NCI-H2029 (cell line): ENCODE measurements around the gene L3MBTL3.

Source experiments
- DNase-seq: peaks from one replicate; lab custom pipeline; 2025; lab: John Stamatoyannopoulos, UW

The L3MBTL3 gene

DNA sequence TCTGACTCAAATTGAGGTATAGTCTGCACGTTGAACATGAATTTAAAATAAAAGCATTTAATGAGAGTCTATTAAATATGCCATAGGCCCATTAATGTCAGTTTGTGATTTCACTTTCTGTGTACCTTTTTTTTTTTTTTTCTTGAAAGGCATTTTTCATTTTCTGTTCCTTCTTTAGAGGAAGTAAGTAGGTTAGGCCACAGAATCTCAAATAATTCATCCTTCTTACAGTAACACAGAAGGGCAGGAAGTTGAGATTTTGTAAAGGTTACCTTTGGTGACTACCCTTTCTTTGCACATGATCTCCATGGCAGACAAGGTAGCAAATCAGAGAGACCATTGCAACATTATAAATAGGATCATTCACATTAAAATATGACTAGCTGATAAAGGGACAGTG lies 9.6 kb downstream of the L3MBTL3 start:
- DNase-seq, result no peak

DNA sequence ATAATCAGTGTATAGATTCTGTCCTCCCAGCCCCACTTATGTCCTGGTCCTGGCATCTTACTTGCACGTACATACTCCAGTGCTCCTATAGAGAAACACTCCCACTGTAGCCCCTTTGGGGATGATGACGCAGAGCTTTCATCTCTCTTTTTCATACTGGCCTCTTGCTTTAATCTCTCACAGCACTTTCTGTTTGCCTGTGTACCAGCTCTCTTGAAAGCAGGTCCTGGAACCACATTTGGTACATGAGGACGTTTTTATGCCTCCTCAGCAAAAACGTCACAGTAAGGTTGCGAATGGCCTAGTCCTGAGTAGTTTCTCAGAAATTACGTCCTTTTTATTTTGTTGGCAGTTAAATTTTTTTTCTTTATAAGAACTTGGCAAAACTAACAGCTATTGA lies 10.8 kb downstream of the L3MBTL3 start:
- no peak for DNase-seq

DNA sequence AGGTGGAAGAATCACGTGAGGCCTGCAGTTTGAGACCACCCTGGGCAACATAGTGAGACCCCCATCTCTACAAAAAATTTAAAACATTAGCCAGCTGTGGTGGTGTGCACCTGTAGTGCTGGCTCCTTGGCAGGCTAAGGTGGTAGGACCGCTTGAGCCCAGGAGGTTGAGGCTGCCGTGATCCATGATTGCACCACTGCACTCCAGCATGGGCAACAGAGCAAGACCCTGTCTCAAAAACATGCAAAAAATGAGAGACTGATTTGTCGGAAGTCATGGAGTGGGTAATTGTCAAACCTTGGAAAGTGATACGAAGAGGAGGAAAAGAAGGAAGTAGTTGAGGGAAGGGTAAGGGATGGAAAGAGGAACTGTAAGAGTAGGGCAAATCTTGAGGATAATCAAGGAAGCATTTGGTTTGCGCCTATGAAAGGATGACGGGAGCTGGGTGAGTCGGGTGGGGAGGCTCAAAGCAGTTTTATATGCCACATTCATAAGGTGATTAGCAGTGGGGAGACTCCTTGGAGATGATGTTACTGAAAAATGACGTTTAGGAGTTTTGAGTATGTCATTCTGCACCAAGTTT lies 14.5 kb downstream of the L3MBTL3 start:
- no peak for DNase-seq

DNA sequence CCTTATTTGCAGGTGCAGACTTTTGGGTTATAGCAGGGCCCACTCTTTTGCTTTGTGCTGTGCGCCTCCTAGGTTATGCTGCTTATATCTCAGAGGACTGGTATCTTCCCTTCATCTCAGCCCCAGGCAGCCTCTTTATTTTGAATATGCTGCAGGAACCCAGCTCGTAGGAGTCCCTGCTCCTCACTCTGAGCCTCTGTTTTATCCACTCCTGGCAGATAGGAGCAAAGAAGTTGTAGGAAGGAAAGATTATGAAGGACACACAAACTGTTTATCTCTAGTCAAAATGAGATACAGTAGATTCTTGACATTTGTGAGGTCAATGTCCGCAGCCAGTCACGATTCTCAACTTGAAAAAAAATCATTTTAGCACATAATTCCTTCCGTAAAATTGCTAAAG lies 15.6 kb downstream of the L3MBTL3 start:
- no peak for DNase-seq

DNA sequence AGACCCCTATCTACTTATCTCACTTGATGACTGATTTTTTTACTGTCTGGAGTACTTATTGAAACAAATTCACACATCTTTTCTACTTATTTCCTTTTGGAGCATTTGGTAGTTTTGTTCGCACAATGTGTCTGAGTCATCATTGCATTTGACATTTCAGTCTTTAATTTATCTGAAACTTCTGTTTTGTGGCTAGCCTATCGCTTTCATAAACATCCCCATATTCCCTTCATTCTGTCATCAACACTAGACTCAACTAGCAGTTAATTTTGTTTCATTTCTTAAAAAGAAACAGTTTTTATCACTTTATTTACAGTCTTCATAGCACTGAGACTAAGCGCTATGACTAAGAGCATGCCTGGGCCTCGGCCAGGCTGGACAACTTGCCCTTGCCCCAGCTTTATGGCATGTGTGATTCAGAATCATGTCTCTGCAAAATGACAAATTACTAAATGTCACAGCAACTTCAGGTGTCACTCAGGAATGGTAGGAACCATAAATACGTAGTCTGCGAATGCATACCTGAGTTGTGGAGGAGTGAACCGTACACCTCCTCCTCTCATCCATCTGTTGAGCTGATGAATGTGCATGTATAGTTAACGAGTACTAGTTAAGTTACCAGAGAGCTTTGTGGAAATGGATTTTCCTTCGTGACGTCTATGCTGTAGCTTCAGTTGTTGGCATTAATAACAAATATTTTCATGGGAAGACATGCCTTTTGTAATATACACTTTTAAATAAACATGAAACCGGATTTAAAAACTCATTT lies 16.2 kb downstream of the L3MBTL3 start:
- DNase-seq, result no peak

DNA sequence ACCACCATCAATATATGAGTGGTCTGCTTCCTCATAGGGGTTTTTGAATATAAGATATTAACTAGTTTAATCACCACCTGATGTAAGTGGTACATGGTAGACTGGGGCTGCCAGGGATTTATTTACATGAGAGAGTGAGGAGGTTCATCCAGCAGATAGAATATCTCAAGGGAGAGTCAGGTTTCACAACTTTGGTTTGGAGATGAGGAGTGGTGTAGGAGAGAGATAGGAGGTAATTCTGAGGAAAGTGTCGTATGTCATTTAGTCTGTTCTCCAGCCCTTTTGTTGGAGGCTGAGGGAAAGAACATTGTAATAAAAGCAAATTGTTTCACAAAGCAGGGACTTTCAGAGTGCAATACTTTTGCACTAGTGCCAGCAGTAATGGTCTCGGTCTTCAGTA lies 16.8 kb downstream of the L3MBTL3 start:
- no peak for DNase-seq

DNA sequence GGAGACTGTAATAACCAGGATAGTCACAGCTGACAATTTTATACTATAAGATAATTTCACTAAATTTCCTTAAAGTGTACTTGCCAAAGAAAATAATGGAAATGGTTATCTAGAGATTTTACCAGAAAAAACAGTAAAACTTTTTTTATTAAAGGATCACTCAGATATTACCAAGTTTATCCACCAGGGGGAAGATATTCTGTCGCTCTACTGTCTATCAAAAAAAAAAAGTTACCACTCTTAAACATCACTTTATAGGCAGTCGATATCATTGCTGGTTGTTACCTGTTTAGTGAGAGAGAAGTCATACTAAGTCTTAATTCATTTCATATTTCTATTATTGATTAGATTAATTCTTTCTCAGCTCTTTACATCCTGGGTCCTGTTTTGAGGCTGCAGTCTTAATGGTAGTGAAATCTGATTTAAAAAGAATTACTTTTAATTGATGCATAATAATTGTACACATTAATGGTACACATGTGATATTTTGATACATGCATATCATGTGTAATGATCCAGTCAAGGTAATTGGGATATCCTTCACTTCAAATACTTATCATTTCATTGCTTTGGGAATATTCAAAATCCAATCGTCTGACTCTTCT lies 18.9 kb downstream of the L3MBTL3 start:
- no peak for DNase-seq

DNA sequence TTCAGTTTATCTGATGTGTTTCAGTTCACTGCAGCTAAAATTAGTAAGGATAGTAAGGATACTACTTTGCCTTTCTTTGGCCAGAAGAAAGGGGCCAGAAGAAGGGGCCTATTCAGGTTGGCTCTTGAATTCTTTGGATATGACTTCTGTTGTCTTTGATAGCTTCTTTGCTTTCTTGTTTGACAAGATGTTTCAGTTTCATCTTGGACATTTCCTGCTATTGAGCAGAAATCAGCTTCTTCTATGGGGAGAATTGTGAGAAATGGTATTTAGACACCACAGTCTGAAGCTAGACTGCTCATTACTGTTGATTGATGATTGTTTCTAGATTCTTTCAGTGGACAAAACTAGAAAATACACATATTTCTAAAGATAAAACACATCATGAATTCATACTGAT lies 23.2 kb downstream of the L3MBTL3 start:
- no peak for DNase-seq

DNA sequence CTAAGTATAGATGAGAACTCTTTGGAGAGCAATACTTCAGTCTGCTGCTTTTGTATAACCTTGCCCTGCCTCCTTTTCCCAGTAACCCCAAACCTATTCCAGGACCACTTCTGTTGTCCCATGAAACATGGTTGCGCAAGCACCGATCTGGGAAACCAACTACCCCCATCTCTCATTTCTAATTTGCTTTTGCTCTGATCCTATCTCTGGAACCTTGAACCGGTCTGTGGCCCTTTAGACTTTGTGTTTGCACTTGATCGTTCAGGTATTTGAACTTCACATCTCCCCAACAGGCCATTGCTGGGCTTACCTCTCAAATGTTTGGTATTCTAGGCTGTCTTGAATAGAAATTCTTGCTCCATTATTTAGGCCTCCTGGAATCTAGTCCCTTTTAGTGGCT lies 25.0 kb downstream of the L3MBTL3 start:
- DNase-seq, result no peak

DNA sequence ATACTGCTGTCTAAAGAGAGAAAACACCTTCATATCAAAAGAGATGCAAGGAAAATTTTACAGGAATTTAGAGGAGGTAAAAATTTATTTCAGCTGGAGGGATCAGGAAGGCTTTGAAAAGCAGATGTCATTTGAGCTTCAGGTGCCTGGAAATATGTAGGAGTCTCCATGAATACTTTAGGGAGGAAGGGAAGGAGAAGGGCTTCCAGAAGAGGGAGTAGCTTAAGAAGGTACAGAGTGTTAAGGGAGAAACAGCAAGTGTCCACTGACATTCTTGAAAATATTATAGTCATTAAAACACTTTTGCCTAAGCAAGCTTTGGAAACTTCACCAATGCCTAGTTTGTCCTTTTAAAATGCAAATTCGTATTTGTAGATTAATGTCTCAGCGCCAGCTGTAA lies 27.2 kb downstream of the L3MBTL3 start:
- no peak for DNase-seq

DNA sequence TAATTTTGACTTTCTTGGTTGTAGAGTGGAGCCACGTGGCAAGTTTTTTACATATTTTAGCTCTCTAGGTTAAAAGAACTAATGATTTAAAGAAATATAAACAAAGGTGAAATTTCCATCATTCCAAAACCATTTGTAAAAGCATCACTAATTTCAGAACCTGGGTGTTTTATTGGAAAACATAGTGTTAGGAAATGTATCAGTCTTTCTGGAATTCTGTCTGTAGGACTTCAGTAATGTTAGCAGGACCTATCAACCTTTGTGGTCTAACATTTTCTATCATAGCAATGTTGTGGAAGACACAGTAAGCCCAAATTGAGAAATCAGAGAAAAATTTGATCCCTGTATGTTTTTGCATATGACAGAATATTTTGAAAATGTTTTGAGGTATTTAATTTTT lies 28.3 kb downstream of the L3MBTL3 start:
- DNase-seq, result no peak

DNA sequence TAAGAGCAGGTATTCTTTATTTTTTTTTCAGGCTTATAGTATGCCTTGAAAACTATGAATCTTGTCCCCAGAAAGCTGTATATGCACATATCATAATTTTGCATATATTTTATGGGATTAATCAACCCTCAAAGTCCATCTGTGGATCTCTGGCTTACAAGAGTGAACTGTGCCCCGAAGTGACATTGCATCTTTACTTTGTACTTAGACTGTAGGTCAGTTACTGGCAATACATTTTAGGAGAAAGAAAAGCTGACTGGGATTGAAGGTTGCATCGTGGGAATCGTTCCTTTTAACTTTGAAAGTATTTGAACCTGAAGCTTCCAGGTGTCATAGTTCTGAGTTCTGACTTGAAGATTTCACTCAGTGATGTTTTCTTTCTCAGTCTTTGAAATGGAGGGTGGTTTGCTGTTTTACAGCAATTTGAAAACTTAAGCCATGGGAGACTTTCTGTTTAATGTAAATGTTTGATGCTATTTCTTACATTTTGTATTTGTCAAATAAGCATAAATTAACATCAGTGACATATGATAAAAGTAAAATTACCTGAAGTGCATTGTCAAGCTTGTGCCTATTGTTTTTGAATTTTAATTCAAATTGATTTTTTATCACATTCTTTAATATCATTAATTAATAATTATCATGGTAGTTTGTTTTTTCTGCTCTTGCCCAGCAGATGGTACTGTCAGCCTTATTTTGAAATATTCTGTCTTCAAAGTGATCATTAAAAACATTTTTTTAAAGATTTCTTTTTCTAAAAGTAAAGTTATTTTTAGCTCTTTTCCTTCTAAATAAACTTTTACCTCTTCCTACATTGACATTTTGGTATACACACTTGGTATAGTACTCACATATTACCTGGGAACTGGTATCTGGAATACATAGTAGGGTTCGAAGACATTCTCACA lies 29.0 kb downstream of the L3MBTL3 start:
- DNase-seq, result no peak

DNA sequence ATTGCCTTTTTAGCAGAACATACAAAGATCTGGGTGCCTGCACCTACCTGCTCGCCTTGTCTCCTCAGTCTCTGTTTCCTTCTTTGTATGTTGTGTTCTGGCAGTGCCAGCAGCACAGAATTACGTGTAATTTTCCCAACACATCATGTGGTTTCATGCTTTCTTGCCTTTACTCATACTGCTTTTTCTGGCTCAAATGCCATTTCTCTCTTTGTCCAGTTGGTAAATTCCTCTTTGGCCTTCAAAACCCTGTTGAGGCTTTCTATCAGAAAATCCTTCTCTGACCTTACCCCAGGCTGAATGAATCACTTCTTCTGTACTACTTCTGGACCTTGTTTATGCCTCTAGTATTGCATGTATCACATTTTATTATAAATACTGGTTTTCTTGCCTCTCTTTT lies 31.8 kb downstream of the L3MBTL3 start:
- no peak for DNase-seq

DNA sequence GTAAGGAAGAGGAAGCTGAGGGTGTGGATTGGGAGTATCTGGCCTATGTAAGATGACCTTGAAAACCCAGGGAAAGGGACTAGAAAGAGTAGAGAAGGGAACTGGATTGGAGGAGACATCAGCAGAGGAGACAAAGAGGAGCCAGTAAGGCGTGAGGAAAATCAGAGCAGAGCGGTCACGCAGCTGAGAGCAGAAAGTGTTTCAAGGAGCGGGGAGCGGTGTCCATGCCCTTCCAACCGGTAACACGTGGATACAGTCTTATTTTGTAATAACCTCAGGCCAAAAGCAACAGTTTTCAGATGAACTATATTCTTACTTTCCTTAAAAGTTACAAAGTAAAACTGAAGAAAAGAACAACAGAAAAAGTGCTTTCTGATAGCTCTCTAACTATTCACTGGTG lies 36.3 kb downstream of the L3MBTL3 start:
- no peak for DNase-seq

DNA sequence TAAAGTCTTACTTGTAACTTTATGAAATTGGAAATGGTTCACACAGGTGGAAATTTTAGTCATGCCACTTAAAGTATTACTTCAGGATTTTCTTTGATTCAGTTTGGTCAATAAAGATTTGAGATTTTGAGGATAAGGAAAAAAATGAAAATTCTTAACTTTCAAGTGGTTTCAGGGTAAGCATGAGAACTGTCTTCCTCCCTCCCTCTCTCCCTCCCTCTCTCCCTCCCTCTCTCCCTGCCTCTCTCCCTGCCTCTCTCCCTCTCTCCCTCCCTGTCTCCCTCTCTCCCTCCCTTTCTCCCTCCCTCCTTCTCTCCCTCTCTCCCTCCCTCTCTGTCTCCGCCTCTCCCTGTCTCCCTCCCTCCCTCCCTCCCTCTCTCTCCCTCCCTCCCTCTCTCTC lies 36.9 kb downstream of the L3MBTL3 start:
- no peak for DNase-seq

DNA sequence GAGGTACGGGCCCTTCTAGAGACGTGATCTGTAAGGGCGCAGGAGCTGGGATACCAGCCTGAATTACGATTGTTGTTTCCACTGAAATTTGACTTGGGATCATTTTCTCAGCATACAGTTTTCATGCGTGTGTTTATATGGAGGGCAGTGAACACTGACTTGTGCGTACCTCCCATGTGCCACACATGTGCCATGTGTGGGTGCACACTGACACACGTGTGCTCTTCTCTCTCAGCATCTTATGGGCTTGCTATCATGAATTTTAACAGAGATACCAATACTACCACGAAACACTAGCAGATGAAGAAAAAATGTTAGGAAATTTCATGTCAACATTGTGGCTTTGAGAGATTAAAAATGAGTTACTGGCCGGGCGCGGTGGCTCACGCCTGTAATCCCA lies 39.1 kb downstream of the L3MBTL3 start:
- DNase-seq, result no peak

DNA sequence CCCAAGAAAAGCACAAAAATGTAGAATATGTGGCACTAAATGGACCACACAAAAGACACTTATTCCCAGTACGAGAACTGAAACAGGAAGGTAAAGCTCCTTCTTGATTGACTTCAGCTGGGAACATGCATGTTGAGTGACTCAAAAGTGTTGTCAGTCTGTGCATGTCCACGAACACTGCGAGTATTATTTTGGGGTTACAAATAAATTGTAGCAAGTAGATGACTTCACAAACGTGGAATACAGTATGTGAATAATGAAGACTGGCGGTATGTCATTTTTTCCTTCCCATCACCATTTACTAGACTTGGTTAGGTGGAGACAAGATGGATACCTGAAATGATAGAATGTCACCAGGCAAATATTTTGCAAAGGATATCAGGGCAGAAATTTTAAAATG lies 45.4 kb downstream of the L3MBTL3 start:
- DNase-seq, result no peak

DNA sequence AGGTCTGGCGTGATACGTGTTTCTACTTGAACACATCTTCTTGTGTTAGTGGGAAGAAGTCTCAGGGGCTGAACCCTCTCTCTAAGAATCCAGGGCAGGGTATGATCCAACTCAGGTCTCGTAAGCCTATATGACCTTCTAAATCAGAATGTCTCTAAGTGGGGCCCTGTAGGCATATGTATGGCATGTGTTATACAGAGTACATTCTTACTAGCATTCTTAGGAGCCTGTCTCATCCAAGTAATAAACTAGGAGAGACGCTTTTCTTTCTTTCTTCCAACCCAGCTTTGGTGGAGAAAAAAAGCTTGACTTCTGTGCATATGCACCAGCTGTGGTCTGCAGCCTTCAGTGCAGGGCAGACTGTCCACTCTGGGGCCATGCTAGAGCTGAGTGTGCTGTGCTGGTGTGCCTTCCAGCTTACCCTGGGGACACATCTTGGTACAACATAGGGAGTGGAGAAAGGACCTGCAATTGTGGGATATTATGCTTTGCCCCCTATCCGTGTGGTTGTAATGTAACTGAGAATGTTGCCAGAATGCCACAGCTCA lies 47.3 kb downstream of the L3MBTL3 start:
- DNase-seq, result no peak

DNA sequence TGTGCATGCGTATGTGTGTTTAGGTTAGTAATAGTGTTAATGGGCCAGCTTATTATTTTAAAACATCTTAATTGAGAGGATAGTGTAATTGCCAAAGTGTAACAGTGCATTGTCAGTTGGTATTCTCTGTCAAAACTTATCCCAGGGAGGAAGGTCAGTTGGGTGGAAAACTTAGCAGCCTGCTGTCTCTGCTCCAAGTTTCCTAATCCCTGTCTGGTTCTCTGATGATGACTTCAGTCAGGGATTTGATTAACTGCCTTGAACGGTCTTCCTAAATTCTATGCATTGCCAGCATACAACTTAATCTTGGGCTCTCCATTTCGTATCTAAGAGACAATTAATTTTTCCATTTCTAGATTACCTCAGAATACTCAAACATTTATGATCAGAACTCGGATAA lies 51.1 kb downstream of the L3MBTL3 start:
- DNase-seq, result no peak

DNA sequence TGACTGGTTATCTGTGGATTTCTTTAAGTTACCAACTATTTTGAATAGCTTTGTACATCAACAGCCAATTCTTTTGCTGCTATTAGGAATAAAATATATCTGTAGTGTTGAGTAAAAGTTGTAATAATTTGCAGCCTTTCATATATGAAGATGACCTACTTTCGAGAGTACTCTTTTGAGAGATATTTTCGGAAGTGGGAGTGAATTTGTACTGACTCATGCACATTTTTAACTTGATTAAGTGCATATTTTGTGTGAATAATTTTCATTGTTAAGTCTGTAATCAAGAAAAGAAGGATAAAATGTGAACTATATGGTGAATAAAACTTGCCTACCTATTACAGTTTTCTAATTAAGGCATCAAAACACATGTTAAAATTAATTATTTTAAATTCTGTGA lies 51.9 kb downstream of the L3MBTL3 start:
- no peak for DNase-seq

DNA sequence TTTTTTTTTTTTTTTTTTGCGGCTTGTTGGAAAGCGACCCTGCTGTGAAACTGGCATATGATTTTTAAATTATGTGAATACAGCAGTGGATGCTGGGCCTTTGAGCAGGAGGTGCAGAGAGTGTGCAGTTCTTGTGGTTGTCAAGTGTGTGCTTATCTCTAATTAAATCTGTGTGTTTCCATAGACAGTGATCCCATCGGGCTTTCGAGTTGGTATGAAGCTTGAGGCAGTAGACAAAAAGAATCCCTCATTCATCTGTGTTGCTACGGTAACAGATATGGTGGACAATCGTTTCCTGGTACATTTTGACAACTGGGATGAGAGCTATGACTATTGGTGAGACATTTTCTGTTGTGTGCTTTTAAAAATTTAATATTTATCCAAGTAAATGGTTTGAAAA lies 52.4 kb downstream of the L3MBTL3 start:
- no peak for DNase-seq

DNA sequence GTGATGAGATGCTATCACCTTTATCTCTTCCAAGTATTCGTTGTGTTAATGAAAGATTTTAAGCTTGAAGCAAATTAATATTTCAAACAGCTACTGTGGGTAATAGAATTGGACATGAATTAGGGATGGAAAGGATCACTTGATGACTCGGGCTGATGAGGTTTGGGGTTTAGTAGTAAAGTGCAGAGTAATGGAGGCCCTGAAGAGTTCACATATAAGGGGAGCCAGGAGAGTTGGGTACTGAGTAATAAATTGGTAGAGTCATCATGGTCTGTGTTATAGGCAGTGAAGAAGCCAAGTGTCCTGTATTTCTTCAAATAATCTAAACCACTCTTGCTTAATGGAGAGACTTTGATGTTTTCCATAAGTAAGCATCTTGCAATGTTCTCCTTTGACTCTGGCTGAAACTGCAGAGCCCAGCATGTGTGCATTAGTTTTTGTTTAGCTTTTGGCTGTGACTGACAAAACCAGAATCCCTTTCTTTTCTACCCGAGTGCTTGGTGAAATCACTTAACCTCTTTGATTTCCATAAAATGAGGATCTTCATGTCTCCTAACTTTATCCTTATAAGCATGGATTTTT lies 57.6 kb downstream of the L3MBTL3 start:
- no peak for DNase-seq
